ENCODE results near the gene ALPI.

Gene ALPI

GRCh38 chr2:232493701-232494474 is 37.9 kb downstream of the ALPI start:
- in situ Hi-C loops (cut with MboI; ENCODE audit: low sequenced_read_pairs): no loop called here

DNA sequence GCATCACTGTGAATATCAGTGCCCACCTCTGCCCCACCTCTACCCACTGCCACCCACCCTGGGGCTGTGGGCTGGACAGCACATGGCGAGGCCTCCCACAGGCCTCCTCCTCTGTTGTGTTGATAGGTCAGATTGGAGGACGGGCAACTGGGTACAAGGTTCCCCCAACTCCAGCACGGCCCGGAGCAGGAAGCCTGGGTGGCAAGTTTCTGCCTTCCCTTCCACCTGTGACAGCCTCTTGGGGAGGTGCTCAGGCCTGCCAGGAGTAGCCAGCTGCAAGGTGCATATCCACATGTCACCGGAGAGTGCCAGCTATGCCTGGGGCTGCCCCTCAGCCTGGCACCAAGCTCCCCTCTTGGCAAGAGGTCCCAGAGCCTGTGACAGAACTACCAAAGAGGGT is 38.6 kb downstream of the ALPI start:
- in situ Hi-C loops (cut with MboI; ENCODE audit: low sequenced_read_pairs): no loop called here

DNA sequence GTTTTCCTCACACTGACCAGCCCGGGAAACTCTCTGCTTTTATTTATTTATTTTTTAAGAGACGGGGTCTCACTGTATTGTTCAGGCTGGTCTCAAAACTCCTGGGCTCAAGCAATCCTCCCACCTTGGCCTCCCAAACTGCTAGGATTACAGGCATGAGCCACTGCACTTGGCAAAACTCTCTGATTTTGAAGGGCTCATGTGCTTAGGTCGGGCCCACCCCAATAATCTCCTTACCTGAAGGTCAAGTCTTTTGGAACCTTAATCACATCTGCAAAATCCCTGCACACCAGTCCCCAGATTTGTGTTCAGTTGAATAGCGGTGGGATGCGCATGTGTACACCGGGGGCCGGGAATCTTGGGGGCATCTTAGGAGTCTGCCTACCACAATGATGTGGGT is 39.3 kb downstream of the ALPI start:
- in situ Hi-C loops (cut with MboI; ENCODE audit: low sequenced_read_pairs): no loop called here

DNA sequence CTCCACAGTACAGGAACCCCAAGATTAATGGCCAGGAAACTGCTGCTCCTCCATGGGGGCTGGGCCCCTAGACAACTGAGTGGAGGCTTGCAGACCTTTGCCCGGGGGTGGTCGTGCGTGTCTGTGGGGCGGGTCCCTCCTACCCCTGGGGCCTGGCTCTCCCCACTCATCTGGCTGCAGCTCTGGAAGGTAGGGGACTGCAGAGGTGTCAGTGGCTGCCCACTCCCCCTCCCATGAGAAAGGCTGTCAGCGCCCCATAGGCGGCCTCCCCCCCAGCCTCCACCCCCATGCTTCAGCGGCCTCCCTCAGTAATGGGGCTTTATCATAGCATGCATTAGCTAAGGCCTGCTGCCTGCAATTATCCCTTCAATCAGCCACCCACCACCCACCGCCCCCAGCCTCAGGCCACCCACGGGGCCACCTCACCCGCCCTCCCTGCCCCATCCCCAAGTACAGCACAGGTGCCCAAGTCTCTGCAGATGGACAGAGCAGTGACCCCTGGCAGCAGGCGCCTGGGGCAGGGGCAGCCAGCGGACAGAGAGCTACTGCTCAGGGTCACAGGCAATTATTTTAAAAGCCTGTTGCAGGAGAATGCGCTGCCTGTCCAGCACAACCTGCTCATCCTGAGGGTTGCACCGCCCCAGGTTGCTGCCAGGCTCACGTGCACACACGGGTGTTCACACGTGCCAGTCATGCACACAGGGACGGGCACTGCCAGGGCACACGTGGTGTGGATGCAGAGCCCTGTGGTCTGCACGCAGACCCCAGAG is 40.7 kb downstream of the ALPI start:
- in situ Hi-C loops (cut with MboI; ENCODE audit: low sequenced_read_pairs): no loop called here

GRCh38 chr2:232497348-232497747 is 41.4 kb downstream of the ALPI start:
- in situ Hi-C loops (cut with MboI; ENCODE audit: low sequenced_read_pairs): no loop called here

DNA sequence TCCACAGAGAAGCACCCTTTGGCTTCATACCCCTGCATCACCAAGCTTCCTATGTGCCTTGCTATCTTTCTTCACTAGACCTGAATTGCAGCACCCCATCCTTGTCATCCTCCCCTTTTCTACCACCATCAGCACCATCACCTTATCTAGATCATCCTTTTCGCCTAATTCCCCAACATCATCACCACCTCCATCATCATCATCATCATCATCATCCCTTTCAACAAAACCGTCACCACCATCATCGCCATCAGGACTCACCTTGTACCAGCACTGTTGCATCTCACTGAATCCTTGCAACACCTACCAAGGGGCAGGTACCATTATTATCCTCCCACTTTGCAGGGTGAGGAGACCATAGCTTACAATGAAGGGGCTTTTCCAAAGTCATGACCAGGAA is 42.5 kb downstream of the ALPI start:
- in situ Hi-C loops (cut with MboI; ENCODE audit: low sequenced_read_pairs): no loop called here

- in situ Hi-C loops (cut with MboI; ENCODE audit: low sequenced_read_pairs): no loop called here
Observed at GRCh38 chr2:232501331-232501771, 45.4 kb downstream of the ALPI start.

GRCh38 chr2:232501794-232502390 is 45.9 kb downstream of the ALPI start:
- in situ Hi-C loops (cut with MboI; ENCODE audit: low sequenced_read_pairs): no loop called here

- in situ Hi-C loops (cut with MboI; ENCODE audit: low sequenced_read_pairs): no loop called here
Observed at GRCh38 chr2:232502511-232502910, 46.6 kb downstream of the ALPI start.

- in situ Hi-C loops (cut with MboI; ENCODE audit: low sequenced_read_pairs): no loop called here
Observed at GRCh38 chr2:232502911-232503808, 47.2 kb downstream of the ALPI start.

DNA sequence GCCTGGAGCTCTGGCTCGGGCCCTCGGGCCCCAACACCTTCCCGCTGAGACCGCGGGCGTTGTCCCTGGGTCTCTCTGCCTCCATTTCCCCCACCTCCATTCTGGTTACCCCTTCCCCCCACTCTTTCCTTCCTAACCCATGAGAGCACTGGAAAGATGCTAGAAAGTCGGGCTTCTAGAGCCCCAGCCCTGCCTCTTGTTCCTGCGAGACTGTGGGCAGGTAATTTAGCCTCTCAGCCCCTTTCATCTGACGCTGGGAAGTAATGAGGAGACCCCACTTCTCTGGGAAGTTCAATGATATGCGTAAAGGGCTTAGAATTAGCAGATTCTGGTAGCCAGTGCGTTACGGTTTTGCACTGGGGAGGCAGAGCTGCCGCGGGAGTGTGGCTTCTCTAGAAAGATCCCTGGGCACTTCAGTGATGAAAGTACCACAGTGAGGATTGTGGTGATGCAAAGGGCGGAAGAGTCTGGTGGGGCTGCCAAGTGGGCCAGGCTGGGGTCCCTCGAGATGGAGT is 47.9 kb downstream of the ALPI start:
- in situ Hi-C loops (cut with MboI; ENCODE audit: low sequenced_read_pairs): no loop called here

- in situ Hi-C loops (cut with MboI; ENCODE audit: low sequenced_read_pairs): no loop called here
Observed at GRCh38 chr2:232504438-232504837, 48.5 kb downstream of the ALPI start.

DNA sequence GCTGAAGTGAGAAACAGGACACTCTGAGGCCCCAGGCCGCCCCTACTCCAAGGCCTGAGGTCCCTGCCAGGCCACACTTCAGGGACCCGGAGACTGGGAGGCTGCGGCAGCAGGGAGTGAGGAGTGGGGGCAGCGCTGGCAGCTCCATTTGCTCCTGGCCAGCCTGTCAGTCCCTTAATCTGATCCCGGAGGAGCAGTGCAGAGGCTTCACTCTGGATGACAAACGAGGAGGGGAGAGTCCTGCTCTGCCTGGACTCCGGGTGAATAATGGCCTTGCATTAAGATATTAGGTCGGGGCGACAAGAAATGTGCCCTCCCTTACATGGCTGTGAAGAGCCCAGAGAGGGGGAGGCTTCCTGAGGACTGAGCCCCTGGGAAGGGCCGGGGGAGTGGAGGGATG is 49.9 kb downstream of the ALPI start:
- in situ Hi-C loops (cut with MboI; ENCODE audit: low sequenced_read_pairs): no loop called here

GRCh38 chr2:232506709-232507108 is 50.8 kb downstream of the ALPI start:
- in situ Hi-C loops (cut with MboI; ENCODE audit: low sequenced_read_pairs): no loop called here

- in situ Hi-C loops (cut with MboI; ENCODE audit: low sequenced_read_pairs): no loop called here
Observed at GRCh38 chr2:232508251-232508650, 52.3 kb downstream of the ALPI start.
